ENCODE measurements around the gene ISCU. TPM values are rescaled to one million over a fixed set of nuclear protein-coding genes. Genes with fewer than 3 reads are reported as not detected.

ISCU gene
- total and polyA plus RNA-seq, 9 donors, result 77.4 to 106 (median 88.4) TPM

DNA sequence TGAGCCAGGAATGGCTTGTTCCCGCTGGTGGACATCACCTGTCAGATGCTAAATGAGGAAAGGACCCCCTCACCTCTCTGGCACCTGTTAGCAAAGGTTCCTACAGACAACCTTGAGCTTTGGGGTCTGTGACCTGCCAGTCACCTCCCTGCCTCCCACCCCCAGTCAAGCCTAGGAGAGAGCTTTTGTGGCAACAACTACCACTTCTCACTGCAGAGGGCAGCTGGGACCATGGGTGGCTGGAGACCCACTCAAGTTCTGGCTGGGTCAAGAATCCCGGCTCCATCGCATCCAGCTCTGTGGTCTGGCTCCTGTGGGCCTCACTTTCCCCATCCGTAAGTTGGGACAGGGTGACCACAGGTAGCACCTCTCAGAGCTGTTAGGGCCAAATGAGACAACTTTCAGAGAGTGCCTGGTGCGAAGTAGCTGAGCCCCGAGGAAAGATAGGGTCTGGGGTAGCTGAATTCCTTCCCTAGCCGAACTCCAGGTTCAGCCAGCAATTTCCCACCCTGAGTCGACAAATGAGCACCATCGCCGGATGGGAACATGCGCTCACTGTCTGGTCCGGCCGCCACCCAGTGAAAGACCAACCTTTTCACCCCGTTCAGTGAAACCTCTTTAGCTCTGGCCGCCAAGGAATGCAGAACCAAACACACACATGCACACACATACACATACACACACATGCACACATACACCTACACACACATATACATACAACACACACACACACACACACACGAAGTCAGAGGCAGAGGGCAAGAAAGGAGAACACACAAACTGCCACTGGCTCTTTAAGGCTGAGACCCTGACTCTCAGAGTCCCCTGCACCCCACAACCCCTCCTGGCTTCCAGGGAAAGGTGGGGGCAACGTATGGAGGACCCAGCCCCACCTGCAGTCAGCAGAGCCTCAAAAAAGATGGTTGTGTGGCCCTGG lies 33.6 kb downstream of the ISCU start:
- peak overlapping the region; percentile 62 for H3K4me3 ChIP-seq (ENCODE audit: low read length)
- no peaks in the 10 kb centered on the region for H3K9me3 ChIP-seq (replicated peaks; ENCODE audit: control insufficient read depth, low read depth, low read length)
- peaks cover 41% of the 10 kb centered on the region for H3K4me1 ChIP-seq (ENCODE audit: control insufficient read depth, insufficient read depth, low read length)
- 34% methylated on average over 14 of the region's 17 CpGs for WGBS (ENCODE audit: insufficient coverage)
- H3K36me3 ChIP-seq (ENCODE audit: control insufficient read depth, insufficient read depth, low read length), result peaks cover 2% of the 10 kb centered on the region
- peak; percentile 41 for DNase-seq
- H3K27me3 ChIP-seq (ENCODE audit: control insufficient read depth, insufficient read depth, low read length), result no peaks in the 10 kb centered on the region
- H3K27ac ChIP-seq (ENCODE audit: low read length), result peak overlapping the region; percentile 35

DNA sequence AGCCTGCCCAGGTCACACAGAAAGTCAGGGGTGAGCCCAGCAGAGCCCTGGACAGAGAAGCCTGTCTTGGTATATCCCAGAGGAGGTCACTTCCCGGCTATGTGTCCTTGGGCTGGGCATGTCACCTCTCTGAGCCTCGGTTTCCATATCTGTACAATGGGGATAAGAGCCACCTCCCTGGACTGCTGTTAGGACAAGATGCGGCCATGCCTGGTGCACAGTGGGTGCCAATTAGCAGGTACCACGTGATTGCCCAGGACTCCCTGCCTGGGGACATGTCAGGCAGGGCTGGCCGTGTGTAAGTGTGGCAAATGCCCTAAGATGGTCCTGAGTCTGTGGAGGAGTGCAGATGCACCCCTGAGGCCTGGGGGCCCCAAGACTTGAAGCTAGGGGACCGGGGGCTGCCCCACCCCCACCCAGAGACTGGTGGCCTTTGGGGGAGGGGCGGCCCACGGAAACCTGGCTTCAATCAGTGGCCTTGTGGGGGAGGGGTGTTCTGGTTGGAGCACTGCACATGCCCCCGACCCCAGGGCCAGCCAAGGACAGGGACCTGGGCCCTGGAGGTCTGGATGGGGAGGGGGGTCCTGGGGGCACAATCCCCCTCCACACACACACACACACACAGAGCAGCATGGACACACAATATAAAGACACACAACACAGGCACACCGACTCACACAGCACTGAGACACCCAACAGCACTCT lies 34.6 kb downstream of the ISCU start:
- Histone ChIP-seq H3K27ac (ENCODE audit: low read length) (peak overlapping the region; percentile 53), H3K36me3 (ENCODE audit: control insufficient read depth, insufficient read depth, low read length) (peaks cover 2% of the 10 kb centered on the region), H3K9me3 (replicated peaks; ENCODE audit: control insufficient read depth, low read depth, low read length) (no peaks in the 10 kb centered on the region), H3K4me1 (ENCODE audit: control insufficient read depth, insufficient read depth, low read length) (peaks cover 41% of the 10 kb centered on the region), H3K27me3 (ENCODE audit: control insufficient read depth, insufficient read depth, low read length) (no peaks in the 10 kb centered on the region), H3K4me3 (ENCODE audit: low read length) (peak overlapping the region; percentile 62)
- no peak for DNase-seq
- WGBS (ENCODE audit: insufficient coverage), result 40% methylated on average over 4 of the region's 10 CpGs

DNA sequence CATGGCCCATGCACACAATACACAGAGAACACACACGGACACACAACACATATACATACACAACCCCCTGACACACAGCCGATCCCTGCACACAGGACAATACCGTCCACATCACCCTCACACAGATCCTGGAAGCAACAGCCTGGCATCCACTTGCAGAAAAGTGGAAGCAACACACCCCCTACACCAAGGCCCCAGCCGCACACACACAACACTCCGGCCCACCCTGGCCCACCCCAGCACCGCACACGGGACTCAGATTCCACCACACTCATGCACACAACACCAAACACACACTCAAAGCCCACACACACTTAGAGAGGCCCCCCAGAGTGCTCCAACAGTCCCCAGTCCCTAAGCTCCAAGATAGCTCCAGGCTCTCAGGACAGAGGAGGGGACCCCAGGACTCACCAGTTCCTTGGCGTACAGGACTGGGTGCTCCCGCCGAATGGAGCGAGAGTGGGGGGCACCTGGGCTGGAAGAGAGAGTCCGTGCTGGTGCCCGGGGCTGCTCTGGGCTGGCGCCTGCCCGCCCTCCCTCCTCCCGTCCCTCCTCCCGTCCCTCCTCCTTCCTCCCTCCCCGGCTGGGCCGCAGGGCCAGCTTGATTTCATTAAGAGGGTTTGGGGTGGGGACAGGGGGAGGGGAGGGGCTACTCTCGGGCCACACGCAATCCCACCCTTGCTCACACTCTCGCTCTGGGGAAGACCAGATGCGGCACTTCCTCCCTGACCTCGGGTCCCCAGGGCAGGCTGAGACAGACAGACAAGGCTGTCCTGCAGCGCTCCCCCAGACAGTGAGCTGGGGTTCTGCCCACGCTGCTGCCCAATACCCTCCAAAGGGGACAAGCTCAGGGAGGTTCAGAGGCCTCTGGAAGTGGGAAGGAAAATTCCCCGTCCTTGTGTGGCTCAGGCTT lies 35.4 kb downstream of the ISCU start, which contains the start of gene TMEM119:
Gene TMEM119, minus strand, starts transcription at position 526 of the 913 bp plus-strand sequence. CDS start 5,701 bp downstream, outside the sequence.
- 16% methylated on average over 8 of the region's 27 CpGs for WGBS (ENCODE audit: insufficient coverage)

DNA sequence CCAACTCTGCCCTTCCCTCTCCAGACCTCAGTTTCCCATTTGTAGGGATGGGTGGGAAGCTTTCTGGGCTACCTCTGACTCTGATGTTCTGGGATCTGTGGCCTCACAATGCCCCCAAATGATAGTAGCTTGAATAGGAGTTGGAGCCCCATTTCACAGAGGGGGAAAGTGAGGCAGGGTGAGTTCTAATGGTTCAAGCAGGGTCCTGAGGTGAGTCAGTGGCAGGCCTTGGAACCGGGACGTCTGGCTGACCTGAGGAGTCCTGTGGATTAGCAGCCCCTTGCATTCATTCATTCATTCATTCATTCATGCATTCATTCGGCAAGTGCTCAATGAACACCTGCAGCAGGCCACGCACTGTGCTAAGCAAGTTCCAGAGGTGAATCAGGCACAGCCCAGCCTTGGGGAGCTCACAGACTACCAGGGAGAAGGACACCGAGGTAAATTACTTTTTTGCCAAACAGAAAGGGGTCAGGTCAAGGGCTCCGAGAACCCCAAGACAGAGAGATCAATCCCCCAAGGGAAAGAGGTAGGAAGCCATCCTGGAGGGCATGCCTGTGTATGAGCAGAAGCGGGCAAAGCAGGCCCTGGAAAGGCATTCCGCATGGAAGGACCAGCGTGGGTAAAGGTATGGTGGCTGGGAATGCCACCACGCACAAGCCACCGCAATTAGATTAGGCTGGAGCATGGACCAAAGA lies 36.3 kb downstream of the ISCU start:
- peak overlapping the region; percentile 31 for H3K27ac ChIP-seq (ENCODE audit: low read length)
- no peaks in the 10 kb centered on the region for H3K27me3 ChIP-seq (ENCODE audit: control insufficient read depth, insufficient read depth, low read length)
- H3K9me3 ChIP-seq (replicated peaks; ENCODE audit: control insufficient read depth, low read depth, low read length), result no peaks in the 10 kb centered on the region
- no peak for DNase-seq
- WGBS (ENCODE audit: insufficient coverage), result 92% methylated on average over 9 of the region's 11 CpGs
- H3K36me3 ChIP-seq (ENCODE audit: control insufficient read depth, insufficient read depth, low read length), result peaks cover 2% of the 10 kb centered on the region
- no peak overlapping the region for H3K4me3 ChIP-seq (ENCODE audit: low read length)
- H3K4me1 ChIP-seq (ENCODE audit: control insufficient read depth, insufficient read depth, low read length), result peaks cover 41% of the 10 kb centered on the region

More for the DNA sequence above, 35.4 kb downstream of the ISCU start, which contains the start of gene TMEM119:
- no peaks in the 10 kb centered on the region for H3K27me3 ChIP-seq (ENCODE audit: control insufficient read depth, insufficient read depth, low read length)
- DNase-seq, result peak; percentile 90
- no peaks in the 10 kb centered on the region for H3K9me3 ChIP-seq (replicated peaks; ENCODE audit: control insufficient read depth, low read depth, low read length)
- peaks cover 2% of the 10 kb centered on the region for H3K36me3 ChIP-seq (ENCODE audit: control insufficient read depth, insufficient read depth, low read length)
- peak within 1 kb of the TSS; percentile 62 for H3K4me3 ChIP-seq (ENCODE audit: low read length)
- peak within 1 kb of the TSS; percentile 53 for H3K27ac ChIP-seq (ENCODE audit: low read length)
- peaks cover 41% of the 10 kb centered on the region for H3K4me1 ChIP-seq (ENCODE audit: control insufficient read depth, insufficient read depth, low read length)

DNA sequence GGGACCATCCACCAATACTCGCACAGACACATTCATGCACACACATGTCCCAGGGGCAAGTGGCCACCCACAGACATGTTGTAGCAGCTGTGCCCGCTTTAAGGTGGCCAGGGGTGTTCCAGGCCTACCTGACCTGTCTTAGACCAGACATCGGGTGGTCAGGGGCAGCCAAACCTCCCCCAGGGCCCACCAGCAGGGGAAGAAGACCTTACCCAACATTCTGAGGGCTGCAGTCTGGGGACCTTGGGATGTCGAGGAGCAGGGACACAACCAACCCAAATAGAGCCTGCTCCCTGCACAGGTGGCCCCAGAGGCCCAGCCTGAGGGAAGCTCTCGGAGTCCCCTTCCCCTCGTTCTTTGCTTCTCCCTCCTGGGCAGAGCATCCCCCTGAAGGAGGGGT lies 37.1 kb downstream of the ISCU start:
- Histone ChIP-seq H3K9me3 (replicated peaks; ENCODE audit: control insufficient read depth, low read depth, low read length) (no peaks in the 10 kb centered on the region), H3K27ac (ENCODE audit: low read length) (no peak overlapping the region)

DNA sequence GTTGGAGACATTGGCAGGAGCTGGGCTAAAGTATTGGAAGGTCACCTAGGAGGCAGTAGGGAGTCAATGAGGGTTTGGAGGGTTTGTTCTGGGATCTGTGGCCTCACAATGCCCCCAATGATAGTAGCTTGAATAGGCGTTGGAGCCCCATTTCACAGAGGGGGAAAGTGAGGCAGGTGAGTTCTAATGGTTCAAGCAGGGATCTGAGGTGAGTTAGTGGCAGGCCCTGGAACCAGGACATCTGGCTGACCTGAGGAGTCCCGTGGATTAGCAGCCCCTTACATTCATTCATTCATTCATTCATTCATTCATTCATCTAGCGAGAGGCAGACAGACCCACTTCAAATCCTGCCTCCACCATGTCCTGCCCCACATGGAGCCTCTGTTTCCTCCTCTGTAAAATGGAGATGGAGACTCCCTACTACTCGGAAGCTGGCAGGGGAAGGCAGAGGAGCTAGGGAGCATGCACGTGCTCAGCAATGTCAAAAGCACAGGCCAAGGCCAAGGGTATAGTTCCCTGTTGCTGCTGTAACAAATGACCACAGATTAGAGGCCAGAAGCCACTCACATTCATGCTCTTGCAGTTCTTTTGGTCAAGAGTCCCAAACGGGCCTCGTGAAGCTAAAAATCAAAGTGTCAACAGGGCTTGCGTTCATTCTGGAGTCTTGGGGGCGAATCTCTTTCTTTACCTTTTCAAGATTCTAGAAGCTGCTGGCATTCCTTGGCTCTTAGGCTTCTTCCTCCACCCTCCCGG lies 37.7 kb downstream of the ISCU start:
- H3K27ac ChIP-seq (ENCODE audit: low read length), result no peak overlapping the region
- H3K36me3 ChIP-seq (ENCODE audit: control insufficient read depth, insufficient read depth, low read length), result peaks cover 2% of the 10 kb centered on the region
- no peak overlapping the region for H3K4me3 ChIP-seq (ENCODE audit: low read length)
- no peaks in the 10 kb centered on the region for H3K27me3 ChIP-seq (ENCODE audit: control insufficient read depth, insufficient read depth, low read length)
- WGBS (ENCODE audit: insufficient coverage), result 83% methylated on average over 7 of the region's 10 CpGs
- no peak for DNase-seq
- peaks cover 42% of the 10 kb centered on the region for H3K4me1 ChIP-seq (ENCODE audit: control insufficient read depth, insufficient read depth, low read length)
- H3K9me3 ChIP-seq (replicated peaks; ENCODE audit: control insufficient read depth, low read depth, low read length), result no peaks in the 10 kb centered on the region

More for the DNA sequence above, 37.1 kb downstream of the ISCU start:
- H3K4me3 ChIP-seq (ENCODE audit: low read length), result no peak overlapping the region
- peaks cover 40% of the 10 kb centered on the region for H3K4me1 ChIP-seq (ENCODE audit: control insufficient read depth, insufficient read depth, low read length)
- H3K27me3 ChIP-seq (ENCODE audit: control insufficient read depth, insufficient read depth, low read length), result no peaks in the 10 kb centered on the region
- DNase-seq, result no peak
- H3K36me3 ChIP-seq (ENCODE audit: control insufficient read depth, insufficient read depth, low read length), result peaks cover 2% of the 10 kb centered on the region
- 77% methylated on average over 3 of the region's 6 CpGs for WGBS (ENCODE audit: insufficient coverage)

DNA sequence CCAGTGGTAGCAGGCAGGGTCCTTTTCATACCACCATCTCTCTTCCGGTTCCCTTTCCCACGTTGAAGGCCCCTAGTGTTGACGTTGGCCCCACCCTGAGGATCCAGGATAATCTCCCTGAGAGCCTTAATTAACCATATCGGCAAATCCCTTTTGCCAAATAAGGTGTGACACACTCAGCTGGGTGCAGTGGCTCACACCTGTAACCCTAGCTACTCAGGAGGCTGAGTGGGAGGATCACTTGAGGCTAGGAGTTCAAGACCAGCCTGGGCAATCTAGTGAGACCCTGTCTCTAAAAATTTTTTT lies 38.3 kb downstream of the ISCU start:
- 58% methylated on average over 4 of the region's 4 CpGs for WGBS (ENCODE audit: insufficient coverage)
- Histone ChIP-seq H3K4me1 (ENCODE audit: control insufficient read depth, insufficient read depth, low read length) (peaks cover 37% of the 10 kb centered on the region), H3K27me3 (ENCODE audit: control insufficient read depth, insufficient read depth, low read length) (no peaks in the 10 kb centered on the region), H3K9me3 (replicated peaks; ENCODE audit: control insufficient read depth, low read depth, low read length) (no peaks in the 10 kb centered on the region), H3K36me3 (ENCODE audit: control insufficient read depth, insufficient read depth, low read length) (no peaks in the 10 kb centered on the region), H3K4me3 (ENCODE audit: low read length) (no peak overlapping the region), H3K27ac (ENCODE audit: low read length) (no peak overlapping the region)
- DNase-seq, result no peak

DNA sequence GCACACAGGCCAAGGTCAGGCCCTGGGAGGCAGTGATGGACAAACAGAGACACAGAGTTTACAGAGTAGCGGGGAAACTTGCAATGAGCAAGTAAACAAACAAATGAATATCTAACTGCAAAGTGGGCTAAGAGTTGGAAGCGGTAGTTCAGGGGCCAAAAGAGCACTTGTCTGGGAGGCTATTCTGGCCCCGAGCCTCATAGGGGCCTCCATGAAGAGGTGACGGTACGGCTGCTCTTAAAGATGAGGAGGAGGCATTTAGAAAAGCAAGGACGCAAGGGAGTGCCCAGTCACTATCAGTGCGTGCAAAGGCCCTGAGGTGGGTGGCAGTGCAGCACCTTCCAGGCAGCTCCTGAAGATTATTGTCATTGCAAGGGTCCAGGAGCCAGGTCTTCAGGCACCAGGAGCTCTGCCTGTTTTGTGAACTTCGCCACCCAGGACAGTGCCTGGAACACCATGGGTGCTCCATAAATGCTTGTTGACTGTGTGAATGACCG lies 39.9 kb downstream of the ISCU start:
- Histone ChIP-seq H3K27ac (ENCODE audit: low read length) (no peak overlapping the region), H3K4me3 (ENCODE audit: low read length) (no peak overlapping the region), H3K9me3 (replicated peaks; ENCODE audit: control insufficient read depth, low read depth, low read length) (no peaks in the 10 kb centered on the region), H3K36me3 (ENCODE audit: control insufficient read depth, insufficient read depth, low read length) (no peaks in the 10 kb centered on the region), H3K4me1 (ENCODE audit: control insufficient read depth, insufficient read depth, low read length) (peaks cover 28% of the 10 kb centered on the region), H3K27me3 (ENCODE audit: control insufficient read depth, insufficient read depth, low read length) (no peaks in the 10 kb centered on the region)
- 87% methylated on average over 7 of the region's 9 CpGs for WGBS (ENCODE audit: insufficient coverage)
- no peak for DNase-seq

Measured in muscle of leg (tissue), 11 donors.